Left cardiac atrium (tissue), 4 donors: ENCODE data around the gene CDON. TPM values are rescaled to one million over a fixed set of nuclear protein-coding genes. Genes with fewer than 3 reads are reported as not detected.
"Not testable (repeated sequence)": the region's sequence is repeated elsewhere in the genome, so short reads cannot be mapped to it uniquely, and the experiment has no call there.

Source experiments
- ATAC-seq, 2 donors: fragments of 200-7000 bp; cut with Tn5 transposase; one replicate each; pipeline ENCODE4 v1.9.1; 2020; ENCODE audit warnings: mild to moderate bottlenecking in 2 of 2, moderate library complexity in 2 of 2
- DNase-seq: peaks from one replicate; pipeline ENCODE4 v3.0.0-alpha.2; 2020
- intact Hi-C, 2 donors: fragments of 100-400 bp; cut with DNase I; formaldehyde crosslinking; loops; one replicate each; pipeline versions ENCODE4 v1.14.1 to v1.15.1; 2022 to 2023
- total RNA-seq, 2 donors: library from RNA; stranded (reverse); fragmentation: NEBNext Ultra II Directional; extraction: Animal tissue kit (Norgen Biotek cat#: 25700); gene quantifications; one replicate each; pipeline ENCODE4 v1.2.1, GENCODE V29; 2021
- donor health status: DM: no; HTN: yes; CAD: no.
- donor health status: DM: no; HTN: yes; CAD: no; lungs with severe emphysema.
- donor health status: DM: yes; HTN: yes; CAD: no.
- donor health status: Dilated cardiomyopathy.

The CDON gene
- total RNA-seq, 2 donors from 2014 or later, result 13.6 to 30.0 TPM

GRCh38 chr11:126011754-126012153 lies 50.9 kb downstream of the CDON start:
- DNase-seq (no peak), ATAC-seq (no peak)
- intact Hi-C loops, result no loop called here

DNA sequence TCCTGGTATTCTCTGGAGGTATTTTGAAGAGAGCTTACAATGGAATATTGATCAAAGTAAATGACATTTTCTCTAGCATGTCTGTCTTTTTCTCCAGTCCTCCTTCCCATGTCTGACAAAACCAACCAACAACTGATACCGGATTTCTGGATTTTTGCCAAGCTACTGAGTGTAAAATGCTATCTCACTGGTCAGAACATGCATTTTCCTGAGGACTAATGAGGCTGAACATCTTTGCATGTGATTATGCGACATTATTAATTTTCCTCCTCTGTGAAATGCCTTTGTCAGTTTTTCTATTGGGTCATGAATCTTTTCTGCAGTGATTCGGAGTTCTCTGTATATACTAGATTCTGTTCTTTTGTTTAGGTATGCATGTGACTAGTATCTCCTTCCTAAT lies 51.4 kb downstream of the CDON start:
- intact Hi-C loops, result no loop called here
- DNase-seq (no peak), ATAC-seq (no peak)

DNA sequence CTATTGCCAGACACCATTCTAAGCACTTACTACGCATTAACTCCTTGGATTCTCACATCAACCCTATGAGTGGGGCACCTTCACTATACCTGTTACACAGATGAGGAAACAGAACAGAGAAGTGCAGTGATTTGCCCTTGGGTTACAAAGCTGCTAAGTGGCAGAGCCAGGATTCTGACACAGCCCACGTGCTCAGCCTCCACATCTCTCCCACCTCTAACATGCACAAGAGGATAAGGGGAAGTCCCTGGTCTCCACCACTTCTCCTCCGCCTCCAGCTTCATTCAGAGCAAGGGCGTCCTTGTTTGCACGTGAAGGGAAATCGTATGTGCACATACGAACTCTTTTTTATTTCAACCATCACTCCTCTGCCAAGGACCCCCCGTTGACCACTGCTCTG lies 53.7 kb downstream of the CDON start:
- no peak for DNase-seq
- no peak for ATAC-seq
- intact Hi-C loops, result no loop called here

DNA sequence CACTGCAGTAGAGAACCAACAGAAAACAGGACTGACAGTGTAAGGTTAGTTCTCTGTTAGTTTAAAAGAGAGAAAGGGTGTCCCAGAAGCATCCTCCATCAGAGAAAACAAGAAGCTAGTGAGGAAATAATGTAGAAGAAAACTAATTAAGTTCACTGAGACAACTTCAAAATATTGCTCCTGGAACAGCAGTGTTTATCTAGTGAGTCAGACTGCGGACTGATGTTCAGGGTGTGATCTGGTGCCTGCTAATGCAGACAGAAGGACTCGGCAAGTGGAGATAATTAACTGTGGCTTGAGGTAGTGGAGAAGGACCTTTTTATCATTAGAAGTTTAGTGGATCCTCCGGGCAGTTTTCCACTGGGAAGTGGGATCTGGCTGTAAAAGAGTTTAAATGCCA lies 55.4 kb downstream of the CDON start:
- no peak for DNase-seq
- peak; percentile 70 to 95 for ATAC-seq
- intact Hi-C loops, result no loop called here

DNA sequence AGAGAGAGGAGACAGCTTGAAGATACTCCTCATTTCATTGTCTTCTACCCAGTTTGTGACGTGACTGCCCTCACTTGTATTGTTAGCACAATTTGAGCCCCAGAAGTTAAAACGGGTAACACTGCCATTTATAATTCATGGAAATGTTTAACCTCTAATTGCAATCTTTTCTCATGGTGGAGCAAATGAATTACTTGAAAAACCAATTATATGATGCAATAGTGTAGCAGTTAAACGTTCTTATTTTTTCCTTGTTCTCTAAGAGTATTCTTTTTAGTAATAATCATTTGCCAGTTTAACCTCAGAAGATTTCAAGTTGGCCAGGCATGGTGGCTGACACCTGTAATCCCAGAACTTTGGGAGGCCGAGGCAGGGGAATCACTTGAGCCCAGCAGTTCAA lies 56.6 kb downstream of the CDON start:
- intact Hi-C loops, result no loop called here
- ATAC-seq, result no peak
- DNase-seq, result no peak

DNA sequence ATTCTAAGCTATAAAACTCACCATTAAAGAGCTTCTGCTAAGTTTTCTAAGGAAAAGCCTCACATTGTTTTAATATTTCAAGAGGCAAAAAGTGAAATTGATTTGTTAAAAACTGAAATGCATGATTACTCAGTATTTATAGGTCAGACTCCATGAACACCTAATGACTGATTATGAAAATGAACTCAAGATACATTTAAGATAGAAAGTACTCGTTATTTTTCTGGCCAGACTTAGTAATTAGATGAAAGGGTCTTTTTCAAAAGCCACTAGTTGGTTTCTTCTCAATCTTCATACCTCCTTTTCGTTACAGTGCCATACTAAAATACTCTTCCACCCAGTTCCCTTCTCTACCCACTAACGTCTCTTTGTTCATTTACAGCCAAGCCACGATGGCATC lies 60.5 kb downstream of the CDON start:
- intact Hi-C loops, result no loop called here
- DNase-seq (no peak), ATAC-seq (no peak)

GRCh38 chr11:125999234-125999880 lies 63.3 kb downstream of the CDON start:
- DNase-seq (no peak), ATAC-seq (no peak)
- intact Hi-C loops, result no loop called here

DNA sequence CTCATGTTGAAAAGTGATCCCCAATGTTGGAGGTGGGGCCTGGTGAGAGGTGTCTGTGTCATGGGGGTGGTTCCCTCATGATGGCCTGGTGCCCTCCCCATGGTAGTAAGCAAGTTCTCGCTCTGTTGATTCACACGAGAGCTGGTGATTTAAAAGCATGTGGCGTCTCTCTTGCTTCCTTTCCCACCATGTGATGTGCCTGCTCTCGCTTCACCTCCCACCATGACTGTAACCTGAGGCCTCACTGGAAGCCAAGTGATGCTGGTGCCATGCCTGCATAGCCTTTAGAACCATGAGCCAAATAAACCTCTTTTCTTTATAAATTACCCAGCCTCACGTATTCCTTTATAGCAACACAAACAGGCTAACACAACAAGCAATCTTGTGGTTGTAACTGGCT lies 64.4 kb downstream of the CDON start:
- no peak for ATAC-seq
- intact Hi-C loops, result no loop called here
- no peak for DNase-seq

GRCh38 chr11:125995313-125995712 lies 67.4 kb downstream of the CDON start:
- DNase-seq (no peak), ATAC-seq (no peak)
- intact Hi-C loops, result no loop called here

GRCh38 chr11:125994509-125994908 lies 68.2 kb downstream of the CDON start:
- DNase-seq (no peak), ATAC-seq (no peak)
- intact Hi-C loops, result no loop called here

GRCh38 chr11:125992893-125993292 lies 69.8 kb downstream of the CDON start:
- ATAC-seq, result no peak
- DNase-seq, result no peak
- intact Hi-C loops, result no loop called here

DNA sequence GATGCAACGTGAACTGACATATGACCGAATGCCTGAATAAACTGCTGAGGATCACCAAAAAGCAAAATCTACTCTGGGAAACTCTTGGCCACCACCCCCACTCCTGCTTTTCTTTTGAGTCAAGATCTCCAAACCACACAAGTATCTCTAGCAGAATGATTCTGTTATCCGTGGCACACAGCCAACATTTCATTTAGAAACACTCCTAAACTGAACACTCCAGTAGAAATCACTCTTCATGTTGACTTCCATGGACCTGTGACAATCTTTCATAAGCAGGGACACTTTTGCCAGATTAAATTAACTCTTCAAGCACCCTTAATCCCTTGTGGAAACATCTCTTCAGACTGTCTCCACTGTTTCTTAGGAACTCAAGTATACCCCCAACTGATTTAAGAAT lies 72.4 kb downstream of the CDON start:
- DNase-seq, result peak; percentile 46
- peak; percentile 73 to 85 for ATAC-seq
- intact Hi-C loops, result no loop called here

DNA sequence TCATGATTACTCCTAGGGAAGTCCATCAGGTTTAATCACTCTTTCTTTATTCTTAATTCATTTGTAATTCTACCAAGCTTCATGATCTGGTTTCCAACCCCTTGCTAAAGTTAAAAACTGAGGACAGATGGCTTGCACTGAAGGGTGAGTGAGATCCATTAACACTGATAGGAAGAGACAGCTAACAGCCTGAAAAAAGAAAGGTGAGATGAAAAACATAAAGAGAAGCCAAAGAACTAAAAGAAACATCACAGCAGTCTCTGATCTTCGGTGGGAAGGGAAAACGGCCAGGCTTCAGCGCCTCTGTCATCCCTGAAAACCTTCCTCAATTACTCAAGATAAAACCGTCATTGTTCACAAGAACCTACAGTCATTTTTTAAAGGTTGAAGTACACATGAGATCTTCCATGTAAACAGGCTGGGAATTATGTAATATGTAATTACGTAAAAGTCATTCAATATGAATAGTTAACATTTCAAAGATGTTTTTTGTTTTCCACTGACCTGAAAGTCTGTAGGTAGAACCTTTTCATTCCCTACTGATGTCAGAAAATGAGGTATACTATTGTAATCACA lies 75.5 kb downstream of the CDON start:
- DNase-seq (no peak), ATAC-seq (no peak)
- intact Hi-C loops, result no loop called here

DNA sequence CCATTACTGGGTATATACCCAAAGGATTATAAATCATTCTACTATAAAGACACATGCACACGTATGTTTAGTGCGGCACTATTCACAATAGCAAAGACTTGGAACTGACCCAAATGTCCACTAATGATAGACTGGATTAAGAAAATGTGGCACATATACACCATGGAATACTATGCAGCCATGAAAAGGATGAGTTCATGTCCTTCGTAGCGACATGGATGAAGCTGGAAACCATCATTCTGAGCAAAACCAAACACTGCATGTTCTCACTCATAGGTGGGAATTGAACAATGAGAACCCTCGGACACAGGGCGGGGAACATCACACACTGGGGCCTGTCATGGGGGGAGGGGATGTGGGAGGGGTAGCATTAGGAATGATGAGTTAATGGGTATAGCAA lies 76.7 kb downstream of the CDON start:
- intact Hi-C loops, DNase-seq, ATAC-seq: not testable (repeated sequence)

DNA sequence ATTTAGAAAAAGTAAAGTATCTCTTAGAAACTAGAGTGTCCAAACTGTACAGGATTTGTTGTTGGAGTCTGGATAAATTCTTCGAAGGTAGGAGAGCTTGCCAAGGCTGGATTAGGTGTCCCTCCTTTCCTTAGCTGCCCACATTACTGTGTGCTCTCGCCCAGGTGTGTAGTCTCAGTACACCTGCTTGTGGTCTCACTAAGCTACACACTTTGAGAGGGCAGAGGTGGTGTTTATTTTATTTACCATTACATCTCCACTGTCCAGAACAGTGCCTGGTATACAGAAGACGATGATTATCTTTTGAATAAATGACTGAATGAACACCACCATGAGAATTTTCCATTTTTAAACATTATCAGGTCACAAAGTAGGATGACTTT lies 80.3 kb downstream of the CDON start:
- no peak for ATAC-seq
- intact Hi-C loops, result no loop called here
- DNase-seq, result no peak

GRCh38 chr11:125980436-125980835 lies 82.2 kb downstream of the CDON start:
- DNase-seq (no peak), ATAC-seq (no peak)
- intact Hi-C loops, result no loop called here

GRCh38 chr11:125979511-125979910 lies 83.2 kb downstream of the CDON start:
- ATAC-seq (no peak), DNase-seq (no peak)
- intact Hi-C loops, result no loop called here

GRCh38 chr11:125978778-125979407 lies 83.8 kb downstream of the CDON start:
- ATAC-seq, result peak in 1 of 2 donors; percentile 71
- intact Hi-C loops, result no loop called here
- DNase-seq, result no peak

GRCh38 chr11:125978181-125978716 lies 84.4 kb downstream of the CDON start:
- ATAC-seq, result peak in 1 of 2 donors; percentile 33
- intact Hi-C loops, result no loop called here
- DNase-seq, result no peak

GRCh38 chr11:125977333-125977732 lies 85.3 kb downstream of the CDON start:
- DNase-seq (no peak), ATAC-seq (no peak)
- intact Hi-C loops, result no loop called here

DNA sequence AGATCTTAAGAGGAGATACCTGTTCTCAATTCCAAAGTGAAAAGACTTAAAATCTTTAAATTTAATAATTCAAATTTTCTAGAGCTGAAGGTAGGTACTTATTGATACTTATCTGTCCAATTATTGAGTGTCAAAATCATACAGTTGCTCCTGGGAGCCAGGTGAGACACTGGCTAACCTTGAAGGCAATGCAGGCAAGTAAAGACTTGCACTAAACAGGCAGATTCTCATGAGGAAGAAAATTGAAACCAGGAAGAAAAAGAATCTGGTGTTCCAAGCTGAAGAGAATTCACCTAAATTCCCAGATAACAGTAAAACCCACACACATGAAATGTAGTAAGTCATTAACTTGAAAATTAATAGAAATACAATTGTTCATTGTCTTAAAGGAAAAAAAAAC lies 86.5 kb downstream of the CDON start:
- no peak for DNase-seq
- intact Hi-C loops, result no loop called here
- no peak for ATAC-seq
